Colonic mucosa (tissue), 4 donors: ENCODE measurements around the gene CLCN4. TPM values are rescaled to one million over a fixed set of nuclear protein-coding genes. Genes with fewer than 3 reads are reported as not detected.

Experiments used
- DNase-seq: peaks from one replicate; pipeline ENCODE4 v3.0.0-alpha.2; 2020
- H3K27ac ChIP-seq: fragments of 200-600 bp; one replicate; pipeline ENCODE4 v1.8.0; 2021
- H3K27me3 ChIP-seq: fragments of 200-600 bp; one replicate; pipeline ENCODE4 v1.8.0; 2021
- H3K36me3 ChIP-seq: fragments of 200-600 bp; one replicate; pipeline ENCODE4 v1.8.0; 2021
- H3K4me1 ChIP-seq: fragments of 200-600 bp; one replicate; pipeline ENCODE4 v1.8.0; 2021; ENCODE audit warnings: mild to moderate bottlenecking
- H3K4me3 ChIP-seq: fragments of 200-600 bp; one replicate; pipeline ENCODE4 v1.8.0; 2021
- H3K9ac ChIP-seq, 2 donors: one replicate each; pipeline ENCODE4 v1.7.0; 2013; ENCODE audit warnings: control low read depth in 2 of 2, low read depth in 2 of 2, low read length in 2 of 2
- H3K9me3 ChIP-seq: fragments of 200-600 bp; one replicate; pipeline ENCODE4 v1.8.0; 2021
- CTCF ChIP-seq: fragments of 200-600 bp; IDR thresholded peaks from one replicate; pipeline ENCODE4 v1.8.0; 2022; ENCODE audit warnings: antibody characterized with exemption, mild to moderate bottlenecking
- intact Hi-C: fragments of 100-400 bp; cut with DNase I; formaldehyde crosslinking; loops from one replicate; pipeline ENCODE4 v1.14.1; 2022
- total RNA-seq, 2 donors: library from RNA; stranded (reverse); fragmentation: NEBNext Ultra II Directional in 1 of 2; extraction: Animal tissue kit (Norgen Biotek cat#: 25700) in 1 of 2; gene quantifications; one replicate each; pipeline ENCODE4 v1.2.1, GENCODE V29; 2021
- donor health status: healthy.
- donor health status: DM: no; HTN: no; CAD: no.
- donor health status: DM: no; HTN: no; CAD: no.

The CLCN4 gene
- total RNA-seq, 2 donors from 2014 or later, result 0.62 to 1.2 TPM

DNA sequence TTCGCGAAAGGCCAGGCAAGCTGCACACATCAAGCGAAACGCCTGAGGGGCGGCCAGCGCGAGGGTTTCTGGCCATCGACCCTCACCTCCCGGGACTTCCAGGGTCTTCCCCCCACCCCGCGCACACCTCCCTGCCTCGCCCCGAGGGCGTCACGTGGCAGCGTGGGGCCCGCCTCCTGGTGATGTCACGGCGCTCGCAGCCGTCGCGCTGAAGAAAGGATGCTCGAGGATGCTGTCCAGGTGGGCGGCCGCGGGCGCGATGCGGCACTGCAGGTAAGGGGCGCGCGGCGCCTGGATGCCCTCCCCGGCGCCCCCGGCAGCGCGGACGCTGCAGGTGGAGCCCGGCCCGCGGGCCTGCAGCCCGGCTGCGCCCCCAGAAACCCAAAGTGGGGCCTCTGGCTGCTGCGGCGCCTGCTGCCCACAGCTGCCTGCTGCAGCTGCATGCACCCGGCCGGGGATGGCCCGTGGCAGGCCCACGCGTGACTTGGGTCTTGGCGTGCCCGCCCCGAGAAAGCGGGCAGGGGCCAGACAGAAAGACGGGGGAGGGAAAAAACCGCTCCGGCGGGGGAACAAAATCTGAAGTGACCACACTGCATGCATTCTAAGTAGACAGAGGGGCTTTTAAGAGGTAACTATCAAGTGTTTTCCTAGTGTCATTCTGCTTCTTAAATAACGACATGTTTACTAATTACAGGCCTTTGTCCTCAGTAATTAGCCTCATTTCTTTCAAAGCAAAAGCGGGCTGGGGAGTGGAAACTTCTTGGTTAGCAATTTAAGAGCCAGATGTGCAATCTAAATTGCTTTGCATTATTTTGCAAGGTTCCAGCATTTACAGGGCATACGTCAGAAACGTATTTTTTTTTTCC is 1.7 kb downstream of the CLCN4 start:
- Histone ChIP-seq H3K4me1 (no peaks in the 10 kb centered on the region), H3K9me3 (no peaks in the 10 kb centered on the region), H3K36me3 (no peaks in the 10 kb centered on the region), H3K27me3 (peaks cover 16% of the 10 kb centered on the region), H3K9ac (no peak overlapping the region), H3K27ac (no peak overlapping the region), H3K4me3 (no peak overlapping the region)
- no peak for DNase-seq
- no peak for TF ChIP-seq CTCF
- intact Hi-C loops, result no loop called here

- Histone ChIP-seq H3K4me1 (no peaks in the 10 kb centered on the region), H3K36me3 (no peaks in the 10 kb centered on the region), H3K27ac (no peak overlapping the region), H3K27me3 (peaks cover 16% of the 10 kb centered on the region), H3K4me3 (no peak overlapping the region), H3K9me3 (no peaks in the 10 kb centered on the region), H3K9ac (no peak overlapping the region)
- no peak for DNase-seq
- intact Hi-C loops, result no loop called here
- TF ChIP-seq CTCF, result no peak
Measured at GRCh38 chrX:10159145-10159468, 2.3 kb downstream of the CLCN4 start.

DNA sequence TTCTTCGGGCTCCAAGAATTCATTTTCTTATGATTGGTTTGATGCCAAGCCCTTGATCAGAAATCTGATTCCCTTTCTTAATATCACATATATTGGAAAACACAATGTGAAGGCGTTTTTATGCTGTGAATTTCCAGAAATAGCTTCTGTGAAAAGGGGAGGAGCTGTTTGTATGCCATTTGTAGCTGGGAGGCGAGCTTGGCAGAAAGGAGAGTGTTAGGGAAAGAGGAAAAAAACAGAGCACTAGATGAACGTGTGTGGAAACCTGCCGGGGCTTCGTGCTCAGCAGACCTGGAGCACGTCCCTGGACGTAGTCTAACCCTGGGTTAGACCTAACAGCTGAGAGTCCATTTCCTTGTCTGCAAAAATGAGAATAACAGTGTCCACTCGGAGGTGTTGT is 3.4 kb downstream of the CLCN4 start:
- peaks cover 19% of the 10 kb centered on the region for H3K27me3 ChIP-seq
- H3K9ac ChIP-seq, result no peak overlapping the region
- H3K4me1 ChIP-seq, result no peaks in the 10 kb centered on the region
- no peak overlapping the region for H3K27ac ChIP-seq
- H3K9me3 ChIP-seq, result no peaks in the 10 kb centered on the region
- DNase-seq, result no peak
- H3K4me3 ChIP-seq, result no peak overlapping the region
- H3K36me3 ChIP-seq, result no peaks in the 10 kb centered on the region
- no peak for TF ChIP-seq CTCF
- intact Hi-C loops, result no loop called here

DNA sequence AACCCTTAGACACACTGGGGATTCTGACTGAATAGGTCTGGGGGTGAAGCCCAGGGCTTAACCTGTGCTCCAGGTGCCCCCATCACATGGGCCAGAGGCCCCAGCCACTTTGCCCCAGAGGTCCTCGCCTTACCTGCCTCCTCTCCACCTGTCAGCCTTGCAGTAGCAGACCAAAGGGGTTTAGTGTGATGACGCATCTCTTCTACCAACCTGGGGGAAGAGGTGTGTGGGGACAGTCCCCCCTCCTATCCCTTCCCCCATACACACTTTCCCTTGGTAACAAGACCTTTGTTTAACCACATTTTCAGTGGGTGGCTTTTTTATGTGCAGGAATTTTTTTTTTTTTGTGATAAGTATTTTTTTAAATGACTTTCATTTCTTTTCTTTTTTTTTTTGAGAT is 6.3 kb downstream of the CLCN4 start:
- Histone ChIP-seq H3K36me3 (no peaks in the 10 kb centered on the region), H3K27ac (no peak overlapping the region), H3K27me3 (peaks cover 11% of the 10 kb centered on the region), H3K9me3 (no peaks in the 10 kb centered on the region), H3K4me3 (no peak overlapping the region), H3K4me1 (no peaks in the 10 kb centered on the region), H3K9ac (no peak overlapping the region)
- intact Hi-C loops, result no loop called here
- DNase-seq, result no peak
- no peak for TF ChIP-seq CTCF

GRCh38 chrX:10164879-10165278 is 8.1 kb downstream of the CLCN4 start:
- Histone ChIP-seq H3K27ac (no peak overlapping the region), H3K9me3 (no peaks in the 10 kb centered on the region), H3K27me3 (peaks cover 3% of the 10 kb centered on the region), H3K36me3 (no peaks in the 10 kb centered on the region), H3K4me3 (no peak overlapping the region), H3K9ac (no peak overlapping the region), H3K4me1 (no peaks in the 10 kb centered on the region)
- intact Hi-C loops, result no loop called here
- no peak for DNase-seq
- TF ChIP-seq CTCF, result no peak
